ENCODE measurements around the gene GRIK2.

DNA sequence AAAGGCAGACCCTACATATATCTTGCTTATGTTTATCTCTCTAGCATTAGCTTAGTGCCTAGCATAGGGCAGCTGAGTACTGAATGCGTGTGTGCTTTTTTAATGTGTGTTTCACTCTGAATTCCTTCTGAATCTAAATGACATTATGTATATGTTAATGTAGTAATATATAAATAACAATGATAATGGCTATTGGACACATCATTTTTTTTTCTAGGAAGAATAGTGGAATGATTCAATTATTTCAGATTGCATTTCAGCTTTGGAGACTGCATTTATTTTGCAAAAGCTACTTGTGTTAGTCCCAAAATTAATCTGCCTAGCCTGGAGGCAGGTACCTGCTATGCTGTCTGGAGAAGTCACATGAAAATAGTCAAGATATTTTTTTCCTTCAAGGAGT is 371.8 kb downstream of the GRIK2 start:
- TF ChIP-seq CTCF (IDR thresholded peaks at IDR 0.05) (no peak), POLR2A (IDR thresholded peaks at IDR 0.05) (no peak)

All from Peyer's patch (tissue), 4 donors.